Activated CD8-positive, alpha-beta memory T cell treated with anti-CD3 and anti-CD28 coated beads for 48 hours (primary cell): ENCODE measurements around the gene KRT3.
"Not testable (repeated sequence)": the region's sequence is repeated elsewhere in the genome, so short reads cannot be mapped to it uniquely, and the experiment has no call there.

Source experiments
- DNase-seq, 3 experiments: peaks; one replicate each; pipeline ENCODE4 v3.0.0-alpha.2; 2020; ENCODE audit warnings: low read depth in 2 of 3, low spot score in 2 of 3

The KRT3 gene

DNA sequence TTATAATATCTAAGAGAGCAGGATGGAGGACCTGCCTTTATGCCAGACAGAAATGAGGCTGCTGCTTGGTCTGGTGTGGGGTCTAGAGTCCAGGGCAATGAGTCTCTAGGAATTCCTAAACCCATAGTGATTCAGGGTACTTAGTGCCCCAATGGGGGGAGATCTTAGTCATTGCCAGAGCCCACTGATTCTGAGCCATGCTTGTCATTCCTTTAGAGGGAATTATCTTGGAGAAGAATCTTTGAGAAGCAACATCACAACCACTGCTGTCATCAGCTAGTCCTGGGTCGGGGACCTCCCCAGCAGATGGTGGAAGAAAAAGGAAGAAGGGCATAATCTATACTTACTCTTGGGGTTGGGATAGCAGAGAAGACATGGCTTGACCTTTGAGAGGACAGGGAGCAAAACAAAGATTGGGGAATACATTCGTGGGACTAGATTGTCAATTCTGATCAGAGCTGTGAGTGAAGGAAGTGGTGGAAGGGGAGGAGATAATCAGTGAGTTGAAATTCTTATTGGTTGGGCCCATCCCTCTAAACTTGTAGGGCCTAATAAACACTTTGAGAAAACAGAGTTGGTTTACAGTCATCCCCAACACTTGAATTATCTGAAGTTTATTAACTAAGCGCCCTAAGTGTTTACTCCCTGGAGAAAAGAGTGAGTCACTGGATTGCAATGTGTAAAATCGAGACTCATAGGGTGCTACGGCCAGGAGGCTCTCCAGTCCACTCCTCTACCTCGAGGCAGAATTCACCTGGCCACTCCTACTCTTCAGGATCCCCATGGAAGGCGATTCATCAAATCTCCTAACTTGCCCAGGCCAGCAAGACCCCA lies 3.0 kb upstream of the KRT3 start:
- DNase-seq: no peak

DNA sequence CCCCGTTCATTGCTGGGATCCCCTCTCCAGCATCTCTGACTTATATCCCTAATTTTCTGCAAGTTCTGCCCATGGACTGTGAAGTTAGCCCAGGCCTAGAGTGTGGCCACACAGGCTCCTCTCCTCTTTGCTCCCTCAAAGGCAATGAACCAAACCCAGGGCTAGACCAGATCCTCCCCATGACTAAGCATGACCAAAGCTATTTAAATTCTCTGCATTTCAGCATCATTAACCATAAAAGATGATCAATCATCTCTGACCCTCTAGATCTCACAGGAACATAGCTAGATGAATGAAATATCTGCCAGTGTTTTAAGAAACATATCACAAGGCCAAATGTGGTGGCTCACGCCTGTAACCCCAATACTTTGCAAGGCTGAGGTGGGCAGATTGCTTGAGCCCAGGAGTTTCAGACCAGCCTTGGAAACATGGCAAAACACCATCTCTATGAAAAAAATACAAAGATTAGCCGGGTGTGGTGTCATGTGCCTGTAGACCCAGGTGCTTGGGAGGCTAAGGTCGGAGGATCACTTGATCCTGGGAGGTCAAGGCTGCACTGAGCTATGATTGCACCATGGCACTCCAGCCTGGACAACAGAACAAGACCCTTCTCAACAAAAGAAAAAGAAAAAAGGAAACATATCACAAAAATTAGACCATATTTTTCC lies 2.2 kb upstream of the KRT3 start:
- DNase-seq: no peak

DNA sequence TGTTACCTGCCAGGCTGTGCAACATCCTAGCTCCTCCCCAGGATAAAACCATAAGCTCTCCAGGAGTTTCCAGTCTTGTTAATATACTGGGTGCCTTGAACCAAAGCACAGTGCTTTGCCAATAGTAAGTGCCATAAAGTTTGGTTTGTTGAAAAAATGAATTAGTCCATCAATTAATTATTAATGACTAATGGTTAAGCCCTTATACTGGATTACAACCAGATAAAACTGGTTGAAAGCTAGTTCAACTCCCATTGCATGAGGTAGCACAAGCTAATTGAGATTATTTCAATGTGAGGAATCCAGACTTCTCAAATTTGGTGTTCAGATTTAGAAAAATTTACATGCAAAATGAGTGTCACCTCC lies 1.6 kb upstream of the KRT3 start:
- DNase-seq: no peak

DNA sequence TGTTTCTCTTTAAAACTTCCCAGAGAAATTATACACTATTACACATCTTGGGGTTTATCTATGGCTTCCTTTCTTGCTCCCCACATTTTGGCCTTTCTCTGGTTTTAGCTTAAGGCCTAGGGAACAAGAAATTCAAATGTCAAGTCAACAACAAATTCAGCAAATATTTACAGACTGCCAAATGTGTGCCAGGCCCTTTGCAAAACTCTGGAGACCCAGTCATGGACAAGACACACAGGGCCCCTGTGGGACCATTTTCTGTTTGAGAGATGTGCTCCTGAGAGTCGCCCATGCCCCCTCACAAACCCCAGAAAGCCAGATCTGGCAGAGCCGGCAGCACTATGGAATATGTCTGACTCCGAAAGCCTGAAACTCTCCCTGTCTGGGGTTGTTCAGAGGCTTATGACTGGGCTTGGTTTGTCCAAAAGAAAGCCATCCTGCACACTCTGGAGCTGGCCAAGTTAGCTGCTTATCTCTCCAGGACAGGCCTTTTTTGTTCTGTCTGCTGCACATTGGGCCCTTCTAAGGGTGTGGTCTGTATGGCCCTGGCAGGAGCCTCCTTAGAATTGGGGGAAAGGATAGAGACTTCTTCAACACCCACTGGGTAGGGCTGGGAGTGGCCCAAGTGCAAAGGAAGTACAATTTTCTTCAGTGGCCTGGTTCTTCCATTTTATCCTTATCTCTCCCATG lies 1.1 kb upstream of the KRT3 start:
- DNase-seq: no peak

GRCh38 chr12:52796429-52796794 lies 495 bp upstream of the KRT3 start:
- DNase-seq: no peak

DNA sequence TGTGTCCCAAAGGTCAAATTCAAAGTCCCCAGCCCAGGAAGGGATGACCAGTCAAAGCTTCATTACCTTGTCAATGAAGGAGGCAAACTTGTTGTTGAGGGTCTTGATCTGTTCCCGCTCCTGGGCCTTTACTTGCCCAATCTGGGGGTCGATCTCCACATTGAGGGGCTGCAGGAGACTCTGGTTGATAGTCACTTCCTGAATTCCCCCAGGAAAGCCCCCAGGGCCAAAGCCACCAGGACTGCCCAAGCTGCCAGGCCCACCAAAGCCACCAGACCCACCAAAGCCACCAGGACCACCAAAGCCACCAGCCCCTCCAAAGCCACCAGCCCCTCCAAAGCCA lies 614 bp downstream of the KRT3 start:
- not testable (repeated sequence) for DNase-seq

DNA sequence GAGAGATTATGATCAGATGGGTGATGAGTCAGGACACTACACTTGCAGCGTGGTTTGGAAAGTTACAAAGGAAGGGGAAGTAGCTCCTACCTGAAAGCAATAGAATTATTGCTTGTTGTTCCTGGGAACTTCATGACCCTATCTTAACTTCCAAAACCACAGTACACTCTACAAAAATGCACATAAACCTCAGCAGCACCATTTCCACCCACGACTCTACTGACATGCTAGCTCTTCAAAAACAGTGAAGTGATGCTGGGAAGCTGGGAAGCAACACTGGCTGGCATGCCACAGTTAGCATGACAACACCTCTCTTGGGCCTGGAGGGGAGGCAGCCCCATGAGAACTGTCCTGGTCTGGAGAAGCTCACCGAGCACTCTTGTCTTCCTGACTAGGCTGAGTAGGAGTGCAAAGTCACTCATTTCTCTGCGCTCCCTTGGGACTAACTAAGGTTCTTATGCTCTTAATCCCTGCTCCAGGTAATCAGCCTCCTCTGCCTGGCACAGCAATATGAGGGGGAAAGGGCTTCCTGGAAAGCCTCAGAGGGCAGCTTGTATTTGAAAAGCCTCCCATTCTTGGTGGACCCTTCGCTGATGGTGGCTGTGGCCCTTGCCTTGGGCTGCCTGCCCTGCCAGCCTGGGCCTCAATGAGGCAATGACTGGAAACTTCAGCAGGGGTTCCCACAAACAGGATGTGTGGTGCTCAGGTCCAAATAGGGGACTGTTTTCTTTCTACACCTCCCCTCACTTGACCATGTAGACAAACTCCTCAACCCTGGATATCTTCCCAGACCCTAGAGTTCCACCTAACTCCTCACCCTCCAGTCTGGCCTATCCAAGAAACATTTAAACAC lies 1.2 kb downstream of the KRT3 start:
- no peak for DNase-seq

DNA sequence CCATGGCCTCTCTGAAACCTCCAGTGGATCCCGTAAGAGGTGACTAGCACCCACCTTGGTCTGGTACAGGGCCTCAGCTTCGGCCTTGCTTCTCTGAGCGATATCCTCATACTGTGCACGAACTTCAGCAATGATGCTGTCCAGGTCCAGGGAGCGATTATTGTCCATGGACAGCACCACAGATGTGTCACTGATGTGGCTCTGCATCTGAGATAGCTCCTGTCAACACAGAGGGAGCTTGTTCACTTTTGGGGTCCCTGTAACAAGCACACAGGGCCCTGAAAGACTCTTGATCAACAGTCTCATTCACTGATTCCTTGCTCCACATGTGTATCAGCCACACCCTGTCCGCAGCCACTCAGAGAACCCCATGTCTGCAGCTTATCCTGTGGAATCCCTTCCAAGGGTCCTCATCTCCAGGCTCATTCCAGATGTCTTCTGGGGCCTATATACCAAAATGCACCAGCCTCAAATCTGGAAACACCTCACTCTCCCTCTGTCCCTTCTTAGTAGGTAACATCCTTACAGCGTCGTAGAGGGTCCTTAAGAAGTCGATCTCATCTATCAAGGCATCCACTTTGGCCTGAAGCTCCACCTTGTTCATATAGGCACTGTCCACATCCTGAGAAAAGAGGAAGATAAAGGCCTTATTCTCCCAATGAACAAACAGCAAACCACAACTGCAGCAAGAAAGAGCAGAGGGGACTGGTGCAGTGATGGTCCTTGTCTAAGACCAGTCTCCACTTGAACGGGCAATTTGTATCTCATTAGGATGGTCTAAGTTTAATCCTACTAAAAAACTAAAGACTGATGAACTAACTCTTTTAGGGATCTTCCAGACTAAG lies 3.5 kb downstream of the KRT3 start:
- no peak for DNase-seq

GRCh38 chr12:52791271-52792184 lies 4.4 kb downstream of the KRT3 start:
- DNase-seq: no peak

GRCh38 chr12:52790427-52791270 lies 5.3 kb downstream of the KRT3 start:
- DNase-seq: no peak

- no peak for DNase-seq
Observed at GRCh38 chr12:52789637-52790426, 6.1 kb downstream of the KRT3 start.

GRCh38 chr12:52788876-52789636 lies 6.9 kb downstream of the KRT3 start:
- no peak for DNase-seq

DNA sequence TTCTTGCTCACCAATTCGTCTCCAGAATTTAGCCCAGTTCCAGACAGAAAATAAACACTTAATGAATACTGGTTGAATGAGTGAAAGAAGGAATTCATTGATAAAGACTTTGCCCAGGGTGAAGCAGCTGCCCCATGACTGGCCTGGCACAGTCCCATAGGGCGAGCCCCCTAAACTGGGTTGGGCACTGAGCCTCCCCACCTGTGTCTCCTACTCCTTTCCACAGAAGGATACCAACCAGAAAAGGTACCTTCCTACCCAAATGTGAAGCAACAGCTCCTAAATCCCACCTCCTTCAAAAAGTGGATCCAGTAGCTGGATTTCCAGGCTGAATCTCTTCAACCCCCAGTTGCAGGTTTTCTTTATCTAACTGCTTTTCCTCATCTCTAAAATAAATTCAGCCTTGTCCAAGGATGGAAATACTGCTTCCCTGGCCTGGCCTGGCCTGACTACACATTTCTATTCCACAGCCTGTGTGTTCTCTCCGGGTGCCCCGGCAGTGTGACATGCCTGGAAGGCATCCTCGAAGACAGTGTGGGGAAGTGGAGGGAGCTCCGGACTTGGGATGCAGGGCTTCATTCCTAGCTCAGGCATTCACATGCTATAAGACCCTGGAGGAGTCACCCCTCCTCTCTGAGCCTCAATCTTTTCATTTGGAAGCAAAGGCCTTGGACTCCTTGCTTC lies 7.6 kb downstream of the KRT3 start:
- no peak for DNase-seq

DNA sequence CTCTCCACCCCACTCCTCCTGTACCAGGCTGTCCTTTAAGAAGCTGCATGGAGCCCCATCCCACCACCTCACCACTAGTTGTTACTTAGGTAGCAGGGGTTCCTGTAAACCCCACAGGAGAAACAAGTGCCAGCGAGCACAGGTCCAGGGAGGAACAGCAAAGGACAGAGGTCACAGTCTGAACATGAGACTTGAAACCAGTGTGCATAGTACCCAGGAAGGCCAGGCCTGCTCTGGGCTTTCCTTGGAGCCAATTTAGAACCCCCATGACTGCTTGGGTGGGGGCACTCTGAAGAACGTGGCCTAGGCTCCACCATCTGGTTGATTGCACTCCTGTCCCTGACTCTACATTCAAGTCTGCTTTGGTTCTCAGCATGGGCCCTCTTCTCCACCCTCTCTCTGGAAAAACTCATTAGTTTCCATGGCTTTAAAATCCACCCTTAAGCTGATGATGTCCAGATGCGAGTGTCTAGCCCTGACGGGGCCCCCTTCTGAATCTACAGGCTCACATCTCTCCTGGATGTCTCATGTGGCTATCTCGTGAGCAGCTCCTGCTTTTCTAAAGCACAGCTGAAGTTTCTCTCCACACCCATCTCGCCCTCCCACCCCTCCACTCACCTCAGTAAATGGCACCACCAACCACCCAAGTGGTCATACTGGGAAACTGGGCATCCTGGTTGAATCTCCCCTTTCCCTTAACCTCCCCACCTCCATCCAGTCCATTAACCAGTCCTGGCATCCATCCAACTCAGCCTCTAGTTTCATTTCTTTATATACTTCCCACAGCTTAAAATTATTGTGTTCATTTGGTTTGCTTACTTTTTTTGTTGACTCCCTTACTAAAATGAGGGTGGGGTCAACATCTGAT lies 8.4 kb downstream of the KRT3 start:
- DNase-seq: no peak

DNA sequence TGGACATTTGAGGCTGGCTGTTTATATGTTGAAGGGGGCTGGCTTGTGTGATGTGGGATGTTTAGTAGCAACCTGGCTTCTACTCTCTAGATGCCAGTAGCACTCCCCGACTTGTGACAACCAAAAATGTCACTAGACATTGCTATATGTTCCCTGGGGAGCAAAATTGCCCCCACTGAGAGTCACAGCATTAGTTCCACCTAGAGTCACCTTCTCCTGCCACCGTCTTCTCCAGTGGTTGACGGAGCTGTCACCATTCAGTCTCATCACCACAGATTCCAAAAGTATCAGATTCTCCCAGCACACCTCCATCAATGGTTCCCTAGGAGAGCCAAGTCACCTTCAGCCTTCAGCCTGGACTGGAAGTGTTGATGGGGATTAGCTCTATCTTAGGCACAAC lies 11.0 kb downstream of the KRT3 start:
- no peak for DNase-seq
